HCT116 (cell line): ENCODE measurements around the gene STARD5. TPM values are rescaled to one million over a fixed set of nuclear protein-coding genes. Genes with fewer than 3 reads are reported as not detected.

Experiments used
- ATAC-seq: fragments of 200-7000 bp; cut with Tn5 transposase; 2 replicates; pipeline ENCODE4 v1.9.1; 2020; ENCODE audit warnings: mild to moderate bottlenecking, moderate library complexity
- BruUV-seq: library from RNA; stranded (reverse); fragments of 400-500 nt; replicated peaks from 2 replicates; lab custom pipeline; 2021; lab: Mats Ljungman, UMichigan
- CTCF ChIA-PET: fragments of 300-600 bp; sonication (Branson Sonifier 250); formaldehyde crosslinking; loops from one replicate; lab custom pipeline; 2021; ENCODE audit warnings: antibody characterized with exemption; lab: Charles Lee
- POLR2A ChIA-PET: fragments of 300-600, 350-600 bp; sonication (Branson Sonifier 250); formaldehyde crosslinking; loops from one replicate; lab custom pipeline; 2021; ENCODE audit warnings: antibody characterized with exemption; lab: Charles Lee
- RAD21 ChIA-PET, 2 experiments: fragments of 300-600 bp; sonication (Branson Sonifier 250); formaldehyde crosslinking; loops; one replicate each; lab custom pipeline; 2023; ENCODE audit warnings: low total read pairs in 2 of 2; ENCODE audit not compliant: uncharacterized antibody in 2 of 2, unreplicated experiment in 2 of 2, low non-redundant PET in 1 of 2; lab: Charles Lee
- DNase-seq: peaks from one replicate; pipeline ENCODE4 v3.0.0-alpha.2; 2010; ENCODE audit warnings: low read depth, low spot score
- H2AFZ ChIP-seq: fragments of 200-600 bp; shearing (Covaris generic), sonication (generic); 2 replicates; pipeline ENCODE4 v1.6.1; 2017; ENCODE audit warnings: low read depth, mixed run types, mixed read lengths, antibody characterized with exemption, low read length; ENCODE audit not compliant: poor library complexity, severe bottlenecking
- H3K27ac ChIP-seq: 2 replicates; pipeline ENCODE4 v1.5.1; 2012; ENCODE audit warnings: low read depth, low read length
- H3K27me3 ChIP-seq: fragments of 200-600 bp; sonication (generic); 2 replicates; pipeline ENCODE4 v1.6.1; 2016; ENCODE audit warnings: mixed run types, low read length, mixed read lengths; ENCODE audit not compliant: insufficient read depth
- H3K36me3 ChIP-seq, 2 experiments: fragments of 200-500 bp in 1 of 2; fragments of 200-600 bp in 1 of 2; sonication (Bioruptor generic) in 1 of 2; sonication (generic) in 1 of 2; 2 replicates each; pipeline versions ENCODE4 v1.5.1 to v1.6.1; 2014 to 2016; ENCODE audit warnings: low read length in 2 of 2, inconsistent platforms in 1 of 2, mixed read lengths in 1 of 2, mixed run types in 1 of 2; ENCODE audit not compliant: insufficient read depth in 2 of 2, control insufficient read depth in 1 of 2
- H3K4me1 ChIP-seq, 2 experiments: fragments of 200-600 bp in 1 of 2; sonication (generic) in 1 of 2; 2 replicates each; pipeline versions ENCODE4 v1.5.1 to v1.6.1; 2012 to 2017; ENCODE audit warnings: low read length in 2 of 2, inconsistent platforms in 1 of 2, mild to moderate bottlenecking in 1 of 2, mixed read lengths in 1 of 2, mixed run types in 1 of 2, moderate library complexity in 1 of 2; ENCODE audit not compliant: insufficient read depth in 2 of 2, control insufficient read depth in 1 of 2
- H3K4me2 ChIP-seq: fragments of 200-600 bp; sonication (generic); 2 replicates; pipeline ENCODE4 v1.6.1; 2017; ENCODE audit warnings: mixed run types, low read length, mixed read lengths
- H3K4me3 ChIP-seq, 2 experiments: fragments of 200-600 bp in 1 of 2; sonication (generic) in 1 of 2; replicated peaks in 1 of 2; 2 replicates each; pipeline ENCODE4 v1.5.1; 2011 to 2016; ENCODE audit warnings: low read length in 2 of 2, control low read depth in 1 of 2, low read depth in 1 of 2, mild to moderate bottlenecking in 1 of 2, mixed read lengths in 1 of 2, mixed run types in 1 of 2
- H3K79me2 ChIP-seq: fragments of 200-600 bp; sonication (generic); 2 replicates; pipeline ENCODE4 v1.6.1; 2017; ENCODE audit warnings: mild to moderate bottlenecking, mixed run types, low read length, moderate library complexity, mixed read lengths; ENCODE audit not compliant: insufficient read depth
- H3K9ac ChIP-seq: fragments of 200-600 bp; sonication (generic); 2 replicates; pipeline ENCODE4 v1.6.1; 2016; ENCODE audit warnings: low read length, mixed read lengths
- H3K9me2 ChIP-seq: fragments of 200-600 bp; sonication (generic), shearing (Covaris generic); 2 replicates; pipeline ENCODE4 v1.6.1; 2017; ENCODE audit warnings: mixed run types, mild to moderate bottlenecking, moderate library complexity; ENCODE audit not compliant: insufficient read depth
- H3K9me3 ChIP-seq, 2 experiments: fragments of 200-500 bp in 1 of 2; fragments of 200-600 bp in 1 of 2; sonication (Bioruptor generic) in 1 of 2; sonication (generic) in 1 of 2; 2 replicates each; pipeline ENCODE4 v1.6.1; 2014 to 2017; ENCODE audit warnings: low read length in 2 of 2, mixed read lengths in 2 of 2, inconsistent platforms in 1 of 2, low read depth in 1 of 2, mild to moderate bottlenecking in 1 of 2, mixed run types in 1 of 2, moderate library complexity in 1 of 2; ENCODE audit not compliant: control insufficient read depth in 1 of 2, insufficient read depth in 1 of 2
- H4K20me1 ChIP-seq: fragments of 200-600 bp; sonication (generic), shearing (Covaris generic); 2 replicates; pipeline ENCODE4 v1.6.1; 2017; ENCODE audit warnings: mixed run types, mild to moderate bottlenecking, moderate library complexity; ENCODE audit not compliant: insufficient read depth
- CBX3 ChIP-seq: IDR thresholded peaks from 2 replicates; pipeline ENCODE4 v1.6.1; 2012; ENCODE audit warnings: low read depth
- CEBPB ChIP-seq: IDR thresholded peaks from 2 replicates; pipeline ENCODE4 v1.6.1; 2012; ENCODE audit warnings: low read depth
- EGR1 ChIP-seq: IDR thresholded peaks from 2 replicates; pipeline ENCODE4 v1.6.1; 2012; ENCODE audit warnings: low read depth
- ELF1 ChIP-seq: IDR thresholded peaks from 2 replicates; pipeline ENCODE4 v1.6.1; 2012; ENCODE audit warnings: low read depth, borderline replicate concordance
- EZH2 ChIP-seq: fragments of 200-600 bp; sonication (generic); IDR thresholded peaks from 2 replicates; pipeline ENCODE4 v1.6.1; 2017; ENCODE audit warnings: antibody characterized with exemption, mixed run types
- EZH2phosphoT487 ChIP-seq: fragments of 200-600 bp; IDR thresholded peaks from 2 replicates; pipeline ENCODE4 v1.6.1; 2018; ENCODE audit warnings: antibody characterized with exemption, borderline replicate concordance
- REST ChIP-seq: IDR thresholded peaks from 2 replicates; pipeline ENCODE4 v1.6.1; 2012; ENCODE audit warnings: low read depth
- SRF ChIP-seq: IDR thresholded peaks from 2 replicates; pipeline ENCODE4 v1.6.1; 2012; ENCODE audit warnings: low read depth
- TCF7L2 ChIP-seq: IDR thresholded peaks from 2 replicates; pipeline ENCODE4 v1.7.0; 2011; ENCODE audit warnings: borderline replicate concordance, inconsistent platforms; ENCODE audit not compliant: insufficient read depth, insufficient read length; ENCODE audit errors: extremely low read depth
- ZNF274 ChIP-seq: fragments of 200-500 bp; sonication (Bioruptor generic); IDR thresholded peaks from 2 replicates; pipeline ENCODE4 v1.6.1; 2014; ENCODE audit warnings: mild to moderate bottlenecking, low read depth, low read length, inconsistent platforms
- intact Hi-C: fragments of 100-400 bp; cut with micrococcal nuclease; formaldehyde crosslinking; loops from 2 replicates; pipeline ENCODE4 v1.10.0; 2022
- total RNA-seq: library from RNA; stranded (reverse); gene quantifications from one replicate; pipeline ENCODE4 v1.2.1, GENCODE V29; 2021; ENCODE audit not compliant: unreplicated experiment

The STARD5 gene
- total RNA-seq, 1 experiment from 2014 or later, result 4.0 TPM

GRCh38 chr15:81296673-81297072 is 27.3 kb downstream of the STARD5 start:
- H3K36me3 ChIP-seq, result no peaks in the 10 kb centered on the region
- no peak overlapping the region for H3K9ac ChIP-seq
- TF ChIP-seq ELF1, result no peak
- TF ChIP-seq REST, result no peak
- TF ChIP-seq TCF7L2, result no peak
- TF ChIP-seq EZH2phosphoT487, result no peak
- TF ChIP-seq CEBPB, result no peak
- no peak for TF ChIP-seq SRF
- no peak for TF ChIP-seq EZH2
- TF ChIP-seq ZNF274, result no peak
- TF ChIP-seq EGR1, result no peak
- TF ChIP-seq CBX3, result no peak
- no peak overlapping the region for H3K27ac ChIP-seq
- H3K9me3 ChIP-seq, result no peaks in the 10 kb centered on the region
- H2AFZ ChIP-seq, result no peak overlapping the region
- BruUV-seq, result no TSS peak
- H3K4me3 ChIP-seq, result no peak overlapping the region
- peak overlapping the region; percentile 68 for H3K4me2 ChIP-seq
- ATAC-seq (no peak; the same call in 1 of the 2 replicates), DNase-seq (no peak)
- peaks cover 11 to 22% of the 10 kb centered on the region in 2 experiments for H3K4me1 ChIP-seq
- CTCF ChIA-PET, result no interaction called here
- no peaks in the 10 kb centered on the region for H3K79me2 ChIP-seq
- intact Hi-C loops, result no loop called here
- H4K20me1 ChIP-seq, result no peaks in the 10 kb centered on the region
- RAD21 ChIA-PET, result no interaction called here
- no peaks in the 10 kb centered on the region for H3K27me3 ChIP-seq
- H3K9me2 ChIP-seq, result no peaks in the 10 kb centered on the region
- POLR2A ChIA-PET, result no interaction called here
